OCI-LY7 (cell line): ENCODE results near the gene DNM3.

Source experiments
- EZH2phosphoT487 ChIP-seq: fragments of 200-600 bp; sonication (generic); IDR thresholded peaks from 2 replicates; pipeline ENCODE4 v1.6.1; 2018; ENCODE audit warnings: low read depth, borderline replicate concordance, mild to moderate bottlenecking, mixed run types, antibody characterized with exemption, low read length, moderate library complexity, mixed read lengths
- TF ChIP-seq, protein P1 (sequence below): fragments of 200-600 bp; sonication (generic); conservative IDR thresholded peaks from 2 replicates; pipeline ENCODE4 v1.5.1; 2014; ENCODE audit warnings: mild to moderate bottlenecking, antibody characterized with exemption, low read length, moderate library complexity, mixed read lengths

DNA sequence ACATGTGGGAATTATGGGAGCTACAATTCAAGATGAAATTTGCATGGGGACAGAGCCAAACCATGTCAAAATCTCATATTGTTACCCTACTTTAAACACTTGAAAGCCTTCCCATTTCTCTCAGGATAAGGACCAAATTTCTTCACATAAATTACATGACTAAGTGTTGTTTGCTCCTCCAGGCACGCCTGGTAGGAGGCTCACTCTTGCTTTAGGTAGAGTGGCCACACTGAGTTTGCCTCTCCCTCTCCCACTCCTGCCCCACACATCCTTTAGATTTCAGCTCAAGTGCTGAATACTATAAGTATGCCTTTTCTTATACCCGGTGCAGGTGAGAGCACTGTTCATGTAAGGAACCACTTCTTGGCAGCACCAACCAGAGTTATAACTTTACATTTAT is 279.1 kb downstream of the DNM3 start:
- TF ChIP-seq, protein P1, sequence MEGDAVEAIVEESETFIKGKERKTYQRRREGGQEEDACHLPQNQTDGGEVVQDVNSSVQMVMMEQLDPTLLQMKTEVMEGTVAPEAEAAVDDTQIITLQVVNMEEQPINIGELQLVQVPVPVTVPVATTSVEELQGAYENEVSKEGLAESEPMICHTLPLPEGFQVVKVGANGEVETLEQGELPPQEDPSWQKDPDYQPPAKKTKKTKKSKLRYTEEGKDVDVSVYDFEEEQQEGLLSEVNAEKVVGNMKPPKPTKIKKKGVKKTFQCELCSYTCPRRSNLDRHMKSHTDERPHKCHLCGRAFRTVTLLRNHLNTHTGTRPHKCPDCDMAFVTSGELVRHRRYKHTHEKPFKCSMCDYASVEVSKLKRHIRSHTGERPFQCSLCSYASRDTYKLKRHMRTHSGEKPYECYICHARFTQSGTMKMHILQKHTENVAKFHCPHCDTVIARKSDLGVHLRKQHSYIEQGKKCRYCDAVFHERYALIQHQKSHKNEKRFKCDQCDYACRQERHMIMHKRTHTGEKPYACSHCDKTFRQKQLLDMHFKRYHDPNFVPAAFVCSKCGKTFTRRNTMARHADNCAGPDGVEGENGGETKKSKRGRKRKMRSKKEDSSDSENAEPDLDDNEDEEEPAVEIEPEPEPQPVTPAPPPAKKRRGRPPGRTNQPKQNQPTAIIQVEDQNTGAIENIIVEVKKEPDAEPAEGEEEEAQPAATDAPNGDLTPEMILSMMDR = no peak
- TF ChIP-seq EZH2phosphoT487 = no peak
